Measurements from ENCODE around the gene GSK3A. TPM values are rescaled to one million over a fixed set of nuclear protein-coding genes. Genes with fewer than 3 reads are reported as not detected.

Gene GSK3A
- total and polyA plus RNA-seq, 9 of the 15 experiments (the other 6 are each of a cell fraction or from before 2014, with no cell fraction given): 0.62 to 90.7 (median 33.3) TPM

GRCh38 chr19:42242069-42242511, 312 bp downstream of the GSK3A start (continued):
- TF ChIP-seq MAFK (IDR thresholded peaks at IDR 0.05; ENCODE audit: low read length): no peak
- TF ChIP-seq CHD7 (IDR thresholded peaks at IDR 0.05; ENCODE audit: low read depth, low read length): no peak
- no peak for TF ChIP-seq ATF7 (IDR thresholded peaks at IDR 0.05)
- no peak for TF ChIP-seq NCOR1 (IDR thresholded peaks at IDR 0.05)
- 0 out of 2 replicates have a peak, but pooled peaks have one; percentile 38 for TF ChIP-seq SMAD4 (CRISPR knock-in tag; conservative IDR thresholded peaks at IDR 0.05)
- TF ChIP-seq BHLHE40 (IDR thresholded peaks at IDR 0.05; ENCODE audit: low read length): no peak
- TF ChIP-seq NR1H2 (CRISPR knock-in tag; IDR thresholded peaks at IDR 0.05): no peak
- no peak for TF ChIP-seq HDAC8 (tag; IDR thresholded peaks at IDR 0.05)
- TF ChIP-seq PHF8 (IDR thresholded peaks at IDR 0.05; ENCODE audit: borderline replicate concordance, low read length): peak; percentile 84; the same call in 1 of the 2 replicates
- TF ChIP-seq BACH1 (tag; IDR thresholded peaks at IDR 0.05): no peak
